HEK293 (cell line): ENCODE results near the gene GPHN.

Source experiments
- CTCF ChIA-PET: fragments of 350-600 bp; formaldehyde crosslinking; extraction: SDS; loops from one replicate; lab custom pipeline; 2021; ENCODE audit warnings: antibody characterized with exemption; lab: Yijun Ruan, JAX
- POLR2A ChIA-PET: fragments of 300-600 bp; formaldehyde crosslinking; extraction: SDS; loops from one replicate; lab custom pipeline; 2020; ENCODE audit warnings: antibody characterized with exemption, inconsistent platforms; lab: Yijun Ruan, JAX
- H3K27ac ChIP-seq: fragments of 200-500 bp; sonication (Bioruptor generic); 2 replicates; pipeline ENCODE4 v1.5.1; 2014; ENCODE audit warnings: low read depth, low read length, control low read depth, inconsistent platforms; ENCODE audit errors: extremely low read depth
- H3K36me3 ChIP-seq, 2 experiments: fragments of 200-500 bp in 1 of 2; sonication (Bioruptor generic) in 1 of 2; 1 replicate in 1 of 2; 2 replicates in 1 of 2; pipeline ENCODE4 v1.5.1; 2014 to 2017; ENCODE audit warnings: inconsistent platforms in 2 of 2, low read length in 2 of 2; ENCODE audit not compliant: control insufficient read depth in 2 of 2, insufficient read depth in 1 of 2
- H3K4me1 ChIP-seq: fragments of 200-500 bp; sonication (Bioruptor generic); 2 replicates; pipeline ENCODE4 v1.5.1; 2014; ENCODE audit warnings: mild to moderate bottlenecking, low read length, inconsistent platforms; ENCODE audit not compliant: control insufficient read depth, insufficient read depth
- H3K4me3 ChIP-seq: 2 replicates; pipeline ENCODE4 v1.5.1; 2011; ENCODE audit warnings: low read depth, mild to moderate bottlenecking, control low read depth, low read length, moderate library complexity
- H3K9me3 ChIP-seq: fragments of 200-500 bp; sonication (Bioruptor generic); 2 replicates; pipeline ENCODE4 v1.5.1; 2014; ENCODE audit warnings: low read depth, low read length, inconsistent platforms; ENCODE audit not compliant: control insufficient read depth, insufficient read depth
- EGR2 ChIP-seq: fragments of 450-650 bp; formaldehyde crosslinking; IDR thresholded peaks from 2 replicates; pipeline ENCODE4 v1.5.1; 2016; ENCODE audit warnings: low read depth, missing biosample characterization, missing genetic modification characterization
- ELK4 ChIP-seq: IDR thresholded peaks from 2 replicates; pipeline ENCODE4 v1.6.1; 2011; ENCODE audit warnings: mild to moderate bottlenecking, low read depth, low read length, borderline replicate concordance
- INSM2 ChIP-seq: fragments of 450-650 bp; formaldehyde crosslinking; IDR thresholded peaks from 2 replicates; pipeline ENCODE4 v1.5.1; 2016; ENCODE audit warnings: missing biosample characterization, missing genetic modification characterization
- SP3 ChIP-seq: fragments of 450-650 bp; formaldehyde crosslinking; IDR thresholded peaks from 2 replicates; pipeline ENCODE4 v1.5.1; 2016; ENCODE audit warnings: missing biosample characterization, missing genetic modification characterization
- ZBTB26 ChIP-seq: fragments of 450-650 bp; formaldehyde crosslinking; optimal IDR thresholded peaks from 2 replicates; pipeline ENCODE3; 2016; ENCODE audit warnings: missing biosample characterization, mild to moderate bottlenecking, missing genetic modification characterization
- ZNF140 ChIP-seq: fragments of 450-650 bp; formaldehyde crosslinking; IDR thresholded peaks from 2 replicates; pipeline ENCODE4 v1.5.1; 2016; ENCODE audit warnings: missing biosample characterization, missing genetic modification characterization
- ZNF398 ChIP-seq: fragments of 450-650 bp; formaldehyde crosslinking; IDR thresholded peaks from 2 replicates; pipeline ENCODE4 v1.5.1; 2017; ENCODE audit warnings: missing biosample characterization, missing genetic modification characterization
- ZNF585B ChIP-seq: fragments of 450-650 bp; formaldehyde crosslinking; IDR thresholded peaks from 2 replicates; pipeline ENCODE4 v1.5.1; 2016; ENCODE audit warnings: missing biosample characterization, missing genetic modification characterization
- ZNF664 ChIP-seq: fragments of 450-650 bp; formaldehyde crosslinking; IDR thresholded peaks from 2 replicates; pipeline ENCODE4 v1.5.1; 2016; ENCODE audit warnings: missing biosample characterization, missing genetic modification characterization
- ZNF747 ChIP-seq: fragments of 450-650 bp; formaldehyde crosslinking; IDR thresholded peaks from 2 replicates; pipeline ENCODE4 v1.5.1; 2016; ENCODE audit warnings: missing biosample characterization, missing genetic modification characterization
- ZNF791 ChIP-seq: fragments of 450-650 bp; formaldehyde crosslinking; IDR thresholded peaks from 2 replicates; pipeline ENCODE4 v1.5.1; 2016; ENCODE audit warnings: missing biosample characterization, missing genetic modification characterization
- ZNF792 ChIP-seq: fragments of 450-650 bp; formaldehyde crosslinking; IDR thresholded peaks from 2 replicates; pipeline ENCODE4 v1.5.1; 2016; ENCODE audit warnings: missing biosample characterization, missing genetic modification characterization
- ZSCAN18 ChIP-seq: fragments of 450-650 bp; formaldehyde crosslinking; IDR thresholded peaks from 2 replicates; pipeline ENCODE4 v1.5.1; 2016; ENCODE audit warnings: missing biosample characterization, missing genetic modification characterization

The GPHN gene

DNA sequence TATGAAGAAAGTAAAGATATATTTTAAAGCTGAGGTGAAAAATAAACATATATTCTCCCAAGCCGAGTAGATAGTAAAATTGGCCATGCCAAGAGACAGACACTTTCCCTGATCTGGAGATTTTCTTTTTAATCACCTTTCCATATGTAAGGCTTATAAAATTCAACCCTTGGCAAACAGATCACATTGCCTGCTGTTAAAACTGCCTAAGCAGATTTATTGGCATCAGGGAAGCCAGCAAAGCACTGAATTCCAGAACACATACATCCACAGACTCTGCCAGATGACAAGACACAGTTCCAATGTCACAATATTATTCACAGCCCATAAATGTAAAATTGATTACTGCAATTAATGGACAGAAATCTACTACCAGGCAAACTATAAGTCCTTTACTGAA, 603.1 kb downstream of the GPHN start (continued):
- TF ChIP-seq ZNF585B (tag by site-specific recombination) (no peak), ZBTB26 (tag by site-specific recombination) (no peak)

DNA sequence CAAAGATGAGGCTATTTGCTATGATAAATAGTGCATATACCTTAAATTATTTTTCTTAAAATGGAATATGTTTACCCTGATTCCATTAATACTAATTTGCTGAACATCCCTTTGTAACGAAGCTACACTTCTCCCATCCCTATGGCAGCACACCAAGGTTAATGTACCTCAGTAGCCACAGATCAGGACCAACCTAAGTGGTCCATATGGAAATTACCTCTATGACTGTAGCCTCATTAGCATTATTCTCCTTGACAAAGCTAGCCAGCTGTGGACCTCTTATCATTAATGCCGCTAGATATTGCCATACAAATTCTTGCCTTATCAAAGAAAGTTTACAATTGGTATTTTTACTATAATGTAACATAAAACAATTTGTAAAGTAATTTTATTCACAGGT, 604.4 kb downstream of the GPHN start:
- ChIA-PET POLR2A (no interaction called here), CTCF (interaction anchor here (0.6 kb wide), 1 partner anchor 613 kb away, joined by 3 read pairs; no protein-coding TSS in a partner anchor)

More for the DNA sequence above, 604.4 kb downstream of the GPHN start:
- H3K36me3 ChIP-seq, result no peaks in the 10 kb centered on the region
- no peak overlapping the region for H3K4me3 ChIP-seq
- no peaks in the 10 kb centered on the region for H3K9me3 ChIP-seq
- no peaks in the 10 kb centered on the region for H3K4me1 ChIP-seq
- TF ChIP-seq ZNF664 (tag by site-specific recombination) (no peak), ZNF585B (tag by site-specific recombination) (no peak), ZSCAN18 (tag by site-specific recombination) (no peak), EGR2 (tag by site-specific recombination) (no peak), ZNF792 (tag by site-specific recombination) (no peak), ZNF747 (tag by site-specific recombination) (no peak), INSM2 (tag by site-specific recombination) (no peak), ZNF140 (tag by site-specific recombination) (no peak), SP3 (tag by site-specific recombination) (no peak), ELK4 (no peak), ZNF398 (tag by site-specific recombination) (no peak), ZNF791 (tag by site-specific recombination) (no peak)
- H3K27ac ChIP-seq, result no peak overlapping the region
